Heart left ventricle (tissue), 16 donors: ENCODE data around the gene VWA1. TPM values are rescaled to one million over a fixed set of nuclear protein-coding genes. Genes with fewer than 3 reads are reported as not detected.

ENCODE experiments used
- ATAC-seq, 4 donors: fragments of 200-7000 bp; cut with Tn5 transposase; one replicate each; pipeline ENCODE4 v1.9.1; 2020 to 2022; ENCODE audit warnings: moderate library complexity in 4 of 4, mild to moderate bottlenecking in 3 of 4, moderate number of reproducible peaks in 1 of 4
- DNase-seq, 5 donors: peaks; one replicate each; pipeline ENCODE4 v3.0.0-alpha.2; 2020
- H3K27ac ChIP-seq, 12 donors: fragments of 200-600 bp; sonication (generic) in 4 of 12; one replicate each; pipeline versions ENCODE4 v1.5.0 to v1.8.0; 2016 to 2022; ENCODE audit warnings: mild to moderate bottlenecking in 2 of 12
- H3K27me3 ChIP-seq, 9 donors: fragments of 200-600 bp; sonication (generic) in 2 of 9; one replicate each; pipeline versions ENCODE4 v1.5.1 to v1.8.0; 2016 to 2022; ENCODE audit warnings: mild to moderate bottlenecking in 3 of 9
- H3K36me3 ChIP-seq, 9 donors: fragments of 200-600 bp; sonication (generic) in 2 of 9; one replicate each; pipeline versions ENCODE4 v1.5.0 to v1.8.0; 2018 to 2022; ENCODE audit warnings: mild to moderate bottlenecking in 2 of 9
- H3K4me1 ChIP-seq, 12 donors: fragments of 200-600 bp; sonication (generic) in 4 of 12; one replicate each; pipeline versions ENCODE4 v1.5.0 to v1.8.0; 2016 to 2022; ENCODE audit warnings: mild to moderate bottlenecking in 3 of 12
- H3K4me3 ChIP-seq, 12 donors: fragments of 200-600 bp; sonication (generic) in 4 of 12; one replicate each; pipeline versions ENCODE4 v1.5.0 to v1.8.0; 2017 to 2022; ENCODE audit warnings: mild to moderate bottlenecking in 9 of 12, moderate library complexity in 4 of 12
- H3K9me3 ChIP-seq, 12 donors: fragments of 200-600 bp; sonication (generic) in 4 of 12; one replicate each; pipeline versions ENCODE4 v1.5.0 to v1.8.0; 2016 to 2022; ENCODE audit warnings: mild to moderate bottlenecking in 1 of 12
- CTCF ChIP-seq, 12 donors: fragments of 200-600 bp; sonication (generic) in 4 of 12; IDR thresholded peaks; one replicate each; pipeline versions ENCODE4 v1.5.0 to v1.8.0; 2018 to 2022; ENCODE audit warnings: antibody characterized with exemption in 12 of 12, mild to moderate bottlenecking in 5 of 12
- POLR2A ChIP-seq, 2 donors: fragments of 450-650 bp; IDR thresholded peaks; one replicate each; pipeline ENCODE4 v1.6.1; 2017; ENCODE audit warnings: antibody characterized with exemption in 2 of 2, mild to moderate bottlenecking in 2 of 2, moderate library complexity in 2 of 2
- WGBS, 4 donors: extraction: QIAGEN DNeasy Blood & Tissue Kit in 2 of 4; methylation state at CpG; one replicate each; pipeline versions ENCODE4 v1.1.5 to v1.1.7; 2013 to 2018; 5-methylcytosine and 5-hydroxymethylcytosine counted together
- intact Hi-C, 10 donors: fragments of 100-400 bp; cut with DNase I; formaldehyde crosslinking; loops; one replicate each; pipeline versions ENCODE4 v1.11.1 to v1.14.2; 2022
- polyA plus RNA-seq, 2 donors: library from polyadenylated mRNA; stranded (reverse); fragments of 200-250 nt; gene quantifications; one replicate each; pipeline ENCODE4 v1.2.3, GENCODE V29; 2013
- total RNA-seq, 9 donors: library from RNA; depleted of rRNA in 2 of 9; stranded (reverse); fragments of >200 nt in 2 of 9; fragmentation: NEBNext Ultra II Directional in 3 of 9; extraction: Animal tissue kit (Norgen Biotek cat#: 25700) in 3 of 9; gene quantifications; one replicate each; pipeline versions ENCODE4 v1.1.0 to v1.2.4, GENCODE V29; 2016 to 2023
- donor health status: ischemic (EF 13 %, LVEDD 7.1; RV severe dilation, severe dysfunction).
- donor health status: healthy with polysubstance abuse.
- donor health status: DM: no; HTN: yes; CAD: no.
- donor health status: DM: no; HTN: no; CAD: no.
- donor health status: ischemic (EF 25% LVEDD 6.9; RV normal size, moderate dysfunction).
- donor health status: ischemic (EF 25% LVEDD 5.7; RV mildly dilated, moderate dysfunction).
- donor health status: healthy.
- donor health status: DM: yes; HTN: yes; CAD: no.
- donor health status: ischemic (EF 35%, LVEDD 5.7; RV mildly dilated, moderate dysfunction).
- donor health status: nonischemic (EF 11% LVEDD 7.7; RV severe dilation, severe dysfunction).
- donor health status: DM: yes; HTN: yes; CAD: no.
- donor health status: PGD.
- donor health status: ischemic (EF 29% LVEDD 5.4; RV normal size, mild dysfunction).
- donor health status: nonischemic (EF 23%, LVEDD 6.1; RV moderate dilation, normal function).

The VWA1 gene
- total and polyA plus RNA-seq, 11 donors = 7.0 to 49.5 (median 14.8) TPM

- WGBS, 4 donors = 52 to 64% (median 55%) methylated on average over 23 to 29 of the region's 29 CpGs
- Histone ChIP-seq H3K36me3 (no peaks in the 10 kb centered on the region), H3K4me3 (no peak overlapping the region), H3K4me1 (peaks cover 0 to 29% (median 2%) of the 10 kb centered on the region in 12 donors), H3K9me3 (no peaks in the 10 kb centered on the region), H3K27me3 (peaks cover 0 to 19% (median 0%) of the 10 kb centered on the region in 9 donors), H3K27ac (no peak overlapping the region)
- TF ChIP-seq CTCF (IDR thresholded peaks at IDR 0.05) = no peak
- no peak for TF ChIP-seq POLR2A (IDR thresholded peaks at IDR 0.05)
- no peak for ATAC-seq
- intact Hi-C loops = no loop called here
- DNase-seq = peak in 2 of 5 donors; percentile 23 to 31
Measured at GRCh38 chr1:1422465-1423244, 12.8 kb upstream of the VWA1 start.

GRCh38 chr1:1423245-1423597 lies 12.3 kb upstream of the VWA1 start:
- H3K4me3 ChIP-seq = no peak overlapping the region
- TF ChIP-seq POLR2A (IDR thresholded peaks at IDR 0.05) = no peak
- TF ChIP-seq CTCF (IDR thresholded peaks at IDR 0.05) = no peak
- intact Hi-C loops = no loop called here
- no peaks in the 10 kb centered on the region for H3K9me3 ChIP-seq
- H3K27me3 ChIP-seq = peaks cover 0 to 21% (median 0%) of the 10 kb centered on the region in 9 donors
- no peaks in the 10 kb centered on the region for H3K36me3 ChIP-seq
- 75 to 89% (median 81%) methylated on average over 7 of the region's 7 CpGs for WGBS, 4 donors
- ATAC-seq = no peak
- peak in 1 of 5 donors; percentile 4 for DNase-seq
- peaks cover 0 to 32% (median 2%) of the 10 kb centered on the region in 12 donors for H3K4me1 ChIP-seq
- no peak overlapping the region for H3K27ac ChIP-seq

GRCh38 chr1:1424707-1425106 lies 10.8 kb upstream of the VWA1 start:
- ATAC-seq (no peak), DNase-seq (peak in 2 of 5 donors; percentile 14 to 17)
- TF ChIP-seq CTCF (IDR thresholded peaks at IDR 0.05) = no peak
- no peak for TF ChIP-seq POLR2A (IDR thresholded peaks at IDR 0.05)
- Histone ChIP-seq H3K4me1 (peaks cover 0 to 36% (median 11%) of the 10 kb centered on the region in 12 donors), H3K27me3 (peaks cover 0 to 24% (median 0%) of the 10 kb centered on the region in 9 donors), H3K36me3 (no peaks in the 10 kb centered on the region), H3K4me3 (no peak overlapping the region), H3K27ac (no peak overlapping the region), H3K9me3 (no peaks in the 10 kb centered on the region)
- WGBS, 4 donors = 77 to 91% (median 85%) methylated on average over 15 of the region's 15 CpGs
- intact Hi-C loops = no loop called here

DNA sequence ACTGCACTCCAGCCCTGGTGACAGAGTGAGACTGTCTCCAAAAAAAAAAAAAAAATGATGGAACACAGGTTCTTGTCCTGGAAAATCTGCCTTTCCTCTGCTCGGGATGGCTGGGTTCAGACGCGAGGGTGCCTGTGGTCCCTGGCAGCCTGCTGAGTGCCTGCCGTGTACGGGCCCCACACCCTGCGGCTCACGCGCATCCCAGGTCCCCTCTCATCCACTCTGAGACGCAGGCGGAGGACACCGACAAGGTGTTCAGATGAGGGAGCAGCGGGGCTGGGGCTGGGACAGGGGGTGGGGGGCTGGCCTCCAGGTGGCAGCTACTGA lies 10.1 kb upstream of the VWA1 start:
- 68 to 83% (median 78%) methylated on average over 10 to 12 of the region's 12 CpGs for WGBS, 4 donors
- TF ChIP-seq CTCF (IDR thresholded peaks at IDR 0.05) (no peak), POLR2A (IDR thresholded peaks at IDR 0.05) (no peak)
- Histone ChIP-seq H3K4me3 (no peak overlapping the region), H3K4me1 (peaks cover 0 to 38% (median 17%) of the 10 kb centered on the region in 12 donors), H3K9me3 (no peaks in the 10 kb centered on the region), H3K27ac (peak overlapping the region in 1 of 12 donors; percentile 26), H3K27me3 (peaks cover 0 to 24% (median 0%) of the 10 kb centered on the region in 9 donors), H3K36me3 (no peaks in the 10 kb centered on the region)
- ATAC-seq (no peak), DNase-seq (peak in 2 of 5 donors; percentile 17 to 52)
- intact Hi-C loops = no loop called here
